Measurements from ENCODE around the gene C1orf105.
A peak's percentile ranks its signal among the peaks of the same experiment; 100 is the strongest.

Gene C1orf105

GRCh38 chr1:172394141-172394751, 26.2 kb upstream of the C1orf105 start:
- in situ Hi-C loops (cut with HindIII; ENCODE audit: low sequenced_read_pairs): no loop called here
- H3K4me3 ChIP-seq (ENCODE audit: low read depth, low read length): no peak overlapping the region

GRCh38 chr1:172394811-172395210, 25.7 kb upstream of the C1orf105 start:
- no peak for DNase-seq (ENCODE audit: low read depth, low spot score)
- TF ChIP-seq CTCF (IDR thresholded peaks at IDR 0.05; ENCODE audit: low read depth, low read length): no peak
- in situ Hi-C loops (cut with HindIII; ENCODE audit: low sequenced_read_pairs): no loop called here
- H3K4me3 ChIP-seq (ENCODE audit: low read depth, low read length): no peak overlapping the region

More at GRCh38 chr1:172394141-172394751, 26.2 kb upstream of the C1orf105 start:
- peak; percentile 19 for DNase-seq (ENCODE audit: low read depth, low spot score)
- no peak for TF ChIP-seq CTCF (IDR thresholded peaks at IDR 0.05; ENCODE audit: low read depth, low read length)

GRCh38 chr1:172395576-172395975, 24.9 kb upstream of the C1orf105 start:
- H3K4me3 ChIP-seq (ENCODE audit: low read depth, low read length): no peak overlapping the region
- in situ Hi-C loops (cut with HindIII; ENCODE audit: low sequenced_read_pairs): no loop called here
- no peak for TF ChIP-seq CTCF (IDR thresholded peaks at IDR 0.05; ENCODE audit: low read depth, low read length)
- DNase-seq (ENCODE audit: low read depth, low spot score): no peak

GRCh38 chr1:172397221-172397620, 23.3 kb upstream of the C1orf105 start:
- TF ChIP-seq CTCF (IDR thresholded peaks at IDR 0.05; ENCODE audit: low read depth, low read length): no peak
- in situ Hi-C loops (cut with HindIII; ENCODE audit: low sequenced_read_pairs): no loop called here
- no peak overlapping the region for H3K4me3 ChIP-seq (ENCODE audit: low read depth, low read length)
- DNase-seq (ENCODE audit: low read depth, low spot score): peak; percentile 62

- TF ChIP-seq CTCF (IDR thresholded peaks at IDR 0.05; ENCODE audit: low read depth, low read length): no peak
- no peak overlapping the region for H3K4me3 ChIP-seq (ENCODE audit: low read depth, low read length)
- in situ Hi-C loops (cut with HindIII; ENCODE audit: low sequenced_read_pairs): no loop called here
- no peak for DNase-seq (ENCODE audit: low read depth, low spot score)
Measured at GRCh38 chr1:172397633-172398032, 22.9 kb upstream of the C1orf105 start.

GRCh38 chr1:172398193-172398592, 22.3 kb upstream of the C1orf105 start:
- no peak overlapping the region for H3K4me3 ChIP-seq (ENCODE audit: low read depth, low read length)
- DNase-seq (ENCODE audit: low read depth, low spot score): peak; percentile 45
- no peak for TF ChIP-seq CTCF (IDR thresholded peaks at IDR 0.05; ENCODE audit: low read depth, low read length)
- in situ Hi-C loops (cut with HindIII; ENCODE audit: low sequenced_read_pairs): no loop called here
